G401 (cell line): ENCODE data around the gene IRF2BPL. TPM values are rescaled to one million over a fixed set of nuclear protein-coding genes. Genes with fewer than 3 reads are reported as not detected.

ENCODE experiments used
- total RNA-seq: library from RNA; depleted of rRNA; stranded (reverse); fragments of >200 nt; shearing (Covaris generic); gene quantifications from 2 replicates; pipeline ENCODE4 v1.2.3, GENCODE V29; 2014; rRNA removed

The IRF2BPL gene
- total RNA-seq, 1 experiment from 2014 or later, result 59.4 TPM

Other genes with a start within 250 kb of the IRF2BPL start
- gene ANGEL1, start 215.8 kb downstream of the IRF2BPL start, total RNA-seq, result 4.8 and 7.0 TPM in 2 replicates
- gene LRRC74A, start 202.3 kb downstream of the IRF2BPL start, total RNA-seq, result not detected in 2 replicates
- gene CIPC, start 69.5 kb upstream of the IRF2BPL start, total RNA-seq, result 30.5 and 32.2 TPM in 2 replicates
- gene ZDHHC22, start 113.1 kb upstream of the IRF2BPL start, total RNA-seq, result 0.25 TPM in 1 of 2 replicates, not detected in the other
- 0.06 TPM in 1 of 2 replicates, not detected in the other for gene TMEM63C, start 153.1 kb upstream of the IRF2BPL start, total RNA-seq
- gene NGB, start 242.5 kb upstream of the IRF2BPL start, total RNA-seq, result not detected in 2 replicates